ENCODE results near the gene NBAS.

Gene NBAS

DNA sequence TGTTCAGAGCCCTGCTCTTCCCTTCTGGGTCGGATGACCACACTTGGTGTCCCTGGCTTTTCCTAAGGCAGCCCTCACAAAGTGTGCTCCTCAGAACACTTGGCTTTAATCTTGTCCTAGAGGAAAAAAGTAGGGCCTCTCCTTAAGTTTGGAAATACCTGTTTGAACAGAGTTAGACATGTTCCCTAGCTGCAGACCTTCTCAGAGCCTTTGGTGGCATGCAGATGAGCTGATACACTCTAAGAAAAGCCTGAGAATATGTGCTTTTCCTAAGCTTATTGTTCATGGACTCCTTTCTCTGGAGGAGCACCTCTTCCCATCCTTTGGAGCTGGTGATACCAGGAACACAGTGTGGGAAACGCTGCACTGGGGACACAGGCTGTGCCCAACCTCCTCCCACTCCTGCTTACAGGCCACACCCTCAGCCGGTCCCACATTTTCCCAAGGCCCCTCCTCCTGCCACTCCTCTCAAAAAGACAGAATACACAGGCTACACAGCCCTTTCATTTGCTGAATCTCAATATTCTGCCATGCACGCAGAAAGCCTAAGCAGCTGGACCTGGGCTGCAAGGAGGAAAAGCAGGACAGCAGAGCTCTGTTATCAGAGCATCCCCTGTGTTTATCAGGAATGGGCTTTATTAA, 443.6 kb downstream of the NBAS start:
- H3K4me3 ChIP-seq (ENCODE audit: low read depth, low read length), result no peak overlapping the region
- no peak for DNase-seq (ENCODE audit: low read depth)
- TF ChIP-seq POLR2A (IDR thresholded peaks at IDR 0.05; ENCODE audit: extremely low read depth, insufficient read length) (no peak), CTCF (IDR thresholded peaks at IDR 0.05; ENCODE audit: low read depth, low read length) (no peak), MYC (IDR thresholded peaks at IDR 0.05; ENCODE audit: low read depth, low read length) (no peak), MAX (IDR thresholded peaks at IDR 0.05; ENCODE audit: low read depth, low read length) (no peak)
